GM12878 (cell line): ENCODE results near the gene ZNF333. TPM values are rescaled to one million over a fixed set of nuclear protein-coding genes. Genes with fewer than 3 reads are reported as not detected.

Experiments used
- ATAC-seq: fragments of 200-7000 bp; cut with Tn5 transposase; 3 replicates; pipeline ENCODE4 v1.9.1; 2020; ENCODE audit warnings: mild to moderate bottlenecking, moderate library complexity
- BruUV-seq: library from RNA; stranded (reverse); fragments of 400-500 nt; replicated peaks from 2 replicates; lab custom pipeline; 2021; lab: Mats Ljungman, UMichigan
- CTCF ChIA-PET: fragments of 300-600 bp; sonication (Branson Sonifier 250); formaldehyde crosslinking; extraction: SDS; loops from one replicate; lab custom pipeline; 2021; ENCODE audit warnings: inconsistent platforms; lab: Yijun Ruan, JAX
- POLR2A ChIA-PET: fragments of 350-600 bp; formaldehyde crosslinking; extraction: SDS; loops from one replicate; lab custom pipeline; 2021; ENCODE audit warnings: inconsistent platforms; lab: Charles Lee
- RAD21 ChIA-PET: fragments of 300-600 bp; sonication (Branson Sonifier 250); formaldehyde crosslinking; loops from one replicate; lab custom pipeline; 2023; ENCODE audit warnings: antibody characterized with exemption; ENCODE audit not compliant: unreplicated experiment; lab: Charles Lee
- SMC1A ChIA-PET: fragments of 300-600 bp; sonication (Branson Sonifier 250); formaldehyde crosslinking; loops from one replicate; lab custom pipeline; 2023; ENCODE audit not compliant: unreplicated experiment, uncharacterized antibody; lab: Charles Lee
- DNase-seq: peaks from one replicate; pipeline ENCODE4 v3.0.0-alpha.2; 2011; ENCODE audit warnings: low read depth, low spot score
- FAIRE-seq: peaks from 3 replicates; lab custom pipeline; 2011; peaks lifted over from hg19 to GRCh38; lab: Jason Lieb, UNC
- H2AFZ ChIP-seq: 2 replicates; pipeline ENCODE4 v1.6.0; 2011; ENCODE audit warnings: low read depth, low read length, control low read depth; ENCODE audit not compliant: control insufficient read depth
- H3K27ac ChIP-seq: 2 replicates; pipeline ENCODE4 v1.5.1; 2011; ENCODE audit warnings: control low read depth; ENCODE audit not compliant: control insufficient read depth, insufficient read depth
- H3K27me3 ChIP-seq, 2 experiments: replicated peaks in 1 of 2; 2 replicates each; pipeline versions ENCODE4 v1.6.0 to v1.6.1; 2011; ENCODE audit warnings: low read length in 1 of 2; ENCODE audit not compliant: control insufficient read depth in 2 of 2, insufficient read depth in 2 of 2
- H3K36me3 ChIP-seq, 2 experiments: 2 replicates each; pipeline ENCODE4 v1.5.1; 2011; ENCODE audit warnings: low read length in 1 of 2; ENCODE audit not compliant: control insufficient read depth in 2 of 2, insufficient read depth in 2 of 2
- H3K4me1 ChIP-seq: 2 replicates; pipeline ENCODE4 v1.6.1; 2011; ENCODE audit warnings: mild to moderate bottlenecking, low read length, moderate library complexity, mixed read lengths; ENCODE audit not compliant: control insufficient read depth, insufficient read depth
- H3K4me2 ChIP-seq: 2 replicates; pipeline ENCODE4 v1.6.0; 2011; ENCODE audit warnings: control low read depth; ENCODE audit not compliant: control insufficient read depth, insufficient read depth
- H3K4me3 ChIP-seq: fragments of 200-600 bp; sonication (generic); 2 replicates; pipeline ENCODE4 v1.5.1; 2016
- H3K79me2 ChIP-seq: 2 replicates; pipeline ENCODE4 v1.6.0; 2011; ENCODE audit warnings: low read length; ENCODE audit not compliant: control insufficient read depth, insufficient read depth
- H3K9ac ChIP-seq: 2 replicates; pipeline ENCODE4 v1.8.0; 2011; ENCODE audit warnings: low read length, control low read depth, mixed read lengths; ENCODE audit not compliant: control insufficient read depth, insufficient read depth
- H3K9me3 ChIP-seq: replicated peaks from 3 replicates; pipeline ENCODE4 v1.5.1; 2011; ENCODE audit warnings: mild to moderate bottlenecking, low read length; ENCODE audit not compliant: control insufficient read depth, insufficient read depth
- H4K20me1 ChIP-seq: 2 replicates; pipeline ENCODE4 v1.6.0; 2011; ENCODE audit not compliant: control insufficient read depth, insufficient read depth
- ASH2L ChIP-seq: fragments of 300-600, 200-600 bp; sonication (generic); IDR thresholded peaks from 2 replicates; pipeline ENCODE4 v1.6.1; 2017; ENCODE audit warnings: low read depth, mild to moderate bottlenecking, borderline replicate concordance
- CBX5 ChIP-seq: sonication (generic); IDR thresholded peaks from 2 replicates; pipeline ENCODE4 v1.6.1; 2016; ENCODE audit warnings: low read depth, moderate library complexity, mild to moderate bottlenecking, inconsistent platforms
- CREB1 ChIP-seq: IDR thresholded peaks from 2 replicates; pipeline ENCODE4 v1.6.1; 2012; ENCODE audit warnings: low read depth, mild to moderate bottlenecking, inconsistent platforms
- MYC ChIP-seq: IDR thresholded peaks from 2 replicates; pipeline ENCODE4 v1.6.1; 2011; ENCODE audit warnings: mild to moderate bottlenecking, low read length, moderate library complexity, inconsistent platforms; ENCODE audit not compliant: insufficient read depth, insufficient replicate concordance, insufficient read length, severe bottlenecking
- NFXL1 ChIP-seq: fragments of 450-650 bp; IDR thresholded peaks from 2 replicates; pipeline ENCODE4 v1.6.1; 2017; ENCODE audit warnings: antibody characterized with exemption, mild to moderate bottlenecking, borderline replicate concordance
- PML ChIP-seq: IDR thresholded peaks from 2 replicates; pipeline ENCODE4 v1.6.1; 2012; ENCODE audit warnings: low read length, inconsistent platforms
- RB1 ChIP-seq: fragments of 450-650 bp; formaldehyde crosslinking; IDR thresholded peaks from 2 replicates; pipeline ENCODE4 v1.6.1; 2017; ENCODE audit warnings: mild to moderate bottlenecking, borderline replicate concordance
- RCOR1 ChIP-seq: conservative IDR thresholded peaks from 2 replicates; pipeline ENCODE4 v1.6.1; 2012; ENCODE audit warnings: low read depth, low read length, improper control_type of control experiment
- RELA ChIP-seq: fragments of 450-650 bp; IDR thresholded peaks from 2 replicates; pipeline ENCODE4 v1.8.0; 2014; ENCODE audit warnings: borderline replicate concordance; ENCODE audit not compliant: partially characterized antibody
- SIN3A ChIP-seq: IDR thresholded peaks from 2 replicates; pipeline ENCODE4 v1.6.1; 2012; ENCODE audit warnings: low read depth, low read length, improper control_type of control experiment
- SMARCA5 ChIP-seq: fragments of 450-650 bp; IDR thresholded peaks from 2 replicates; pipeline ENCODE4 v1.6.1; 2017; ENCODE audit warnings: mild to moderate bottlenecking
- SREBF1 ChIP-seq: IDR thresholded peaks from 2 replicates; pipeline ENCODE4 v1.6.1; 2012; ENCODE audit warnings: mild to moderate bottlenecking, low read length
- SUPT20H ChIP-seq: IDR thresholded peaks from 2 replicates; pipeline ENCODE4 v1.6.1; 2011; ENCODE audit warnings: low read depth, mild to moderate bottlenecking, low read length, moderate library complexity, borderline replicate concordance; ENCODE audit not compliant: control insufficient read depth
- TARDBP ChIP-seq: IDR thresholded peaks from 2 replicates; pipeline ENCODE4 v1.6.1; 2016; ENCODE audit warnings: borderline replicate concordance
- ZNF207 ChIP-seq: fragments of 450-650 bp; IDR thresholded peaks from 2 replicates; pipeline ENCODE4 v1.6.1; 2014; ENCODE audit warnings: antibody characterized with exemption, mild to moderate bottlenecking, borderline replicate concordance
- WGBS: methylation state at CpG from one replicate; pipeline ENCODE4 v1.1.6; 2016; ENCODE audit warnings: low lambda C conversion rate; ENCODE audit not compliant: insufficient replicate concordance, insufficient coverage; ENCODE audit errors: missing lambda C conversion rate; 5-methylcytosine and 5-hydroxymethylcytosine counted together
- in situ Hi-C: fragments of 300-500 bp; cut with MboI; formaldehyde crosslinking; loops from 9 replicates; pipeline ENCODE4 v1.14.3; 2018; ENCODE audit warnings: mixed read lengths
- intact Hi-C: fragments of 100-400 bp; cut with micrococcal nuclease; formaldehyde crosslinking; loops from one replicate; pipeline ENCODE4 v1.14.2; 2022; ENCODE audit not compliant: unreplicated experiment
- polyA plus RNA-seq, 11 experiments: library from polyadenylated mRNA; depleted of rRNA in 4 of 11; unstranded in 6 of 11; stranded (reverse) in 5 of 11; fragments of >200 nt; fragmentation: Nextera tagmentation in 4 of 11; fragmentation: Illumina TruSeq in 1 of 11; extraction: Ambion mirVana in 4 of 11; extraction: Trizol in 1 of 11; gene quantifications; 1 replicate in 1 of 11; 2 replicates in 10 of 11; pipeline versions ENCODE4 v1.2.1 to v1.2.3, GENCODE V29; 2011 to 2016; ENCODE audit warnings: inconsistent platforms in 2 of 11, missing spikeins in 2 of 11, low read depth in 1 of 11
- total RNA-seq, 4 experiments: library from RNA; depleted of rRNA in 3 of 4; stranded (reverse); fragments of >200 nt in 3 of 4; fragmentation: Illumina TruSeq in 1 of 4; extraction: Trizol in 1 of 4; gene quantifications; 2 replicates each; pipeline versions ENCODE4 v1.2.1 to v1.2.3, GENCODE V29; 2013 to 2021
- TF ChIP-seq, protein P1 (sequence below): fragments of 450-650 bp; IDR thresholded peaks from 2 replicates; pipeline ENCODE4 v1.6.1; 2017; ENCODE audit warnings: antibody characterized with exemption, mild to moderate bottlenecking, moderate library complexity
- TF ChIP-seq, protein P2 (sequence below): IDR thresholded peaks from 2 replicates; pipeline ENCODE4 v1.6.1; 2012; ENCODE audit warnings: improper control_type of control experiment, low read depth, low read length; ENCODE audit not compliant: insufficient replicate concordance

Gene ZNF333
- total and polyA plus RNA-seq, 10 of the 15 experiments (the other 5 are each of a cell fraction or from before 2014, with no cell fraction given): 2.3 to 14.1 (median 5.7) TPM

GRCh38 chr19:14670408-14670807 lies 19.4 kb upstream of the ZNF333 start:
- Histone ChIP-seq H3K27ac (no peak overlapping the region), H3K4me2 (no peak overlapping the region), H2AFZ (no peak overlapping the region), H3K79me2 (no peaks in the 10 kb centered on the region), H4K20me1 (no peaks in the 10 kb centered on the region), H3K36me3 (no peaks in the 10 kb centered on the region), H3K9me3 (peaks cover 14% of the 10 kb centered on the region), H3K27me3 (no peaks in the 10 kb centered on the region), H3K4me1 (peaks cover 10% of the 10 kb centered on the region), H3K4me3 (no peak overlapping the region), H3K9ac (no peak overlapping the region)
- SMC1A ChIA-PET: interaction anchor here (0.8 to 10.3 kb wide), 4 partner anchors 16 to 94 kb away, joined by 3 to 144 read pairs (median 4); partner anchors contain the start of gene ZNF333
- no peak for FAIRE-seq
- CTCF ChIA-PET: interaction anchor here (1.0 to 9.8 kb wide), 4 partner anchors 15 to 113 kb away, joined by 5 to 104 read pairs (median 5); no protein-coding TSS in a partner anchor
- BruUV-seq: no TSS peak
- RAD21 ChIA-PET: interaction anchor here (9.3 kb wide), 1 partner anchor 15 kb away, joined by 70 read pairs; no protein-coding TSS in a partner anchor
- in situ Hi-C loops (no loop called here), intact Hi-C loops (no loop called here)
- 70% methylated on average over 2 of the region's 2 CpGs for WGBS
- TF ChIP-seq RCOR1: no peak
- TF ChIP-seq TARDBP: no peak
- no peak for TF ChIP-seq PML
- TF ChIP-seq MYC: no peak
- no peak for TF ChIP-seq ZNF207
- no peak for TF ChIP-seq ASH2L
- TF ChIP-seq RELA: no peak
- TF ChIP-seq SREBF1: no peak
- no peak for TF ChIP-seq CREB1
- no peak for TF ChIP-seq SIN3A
- TF ChIP-seq, protein P1, sequence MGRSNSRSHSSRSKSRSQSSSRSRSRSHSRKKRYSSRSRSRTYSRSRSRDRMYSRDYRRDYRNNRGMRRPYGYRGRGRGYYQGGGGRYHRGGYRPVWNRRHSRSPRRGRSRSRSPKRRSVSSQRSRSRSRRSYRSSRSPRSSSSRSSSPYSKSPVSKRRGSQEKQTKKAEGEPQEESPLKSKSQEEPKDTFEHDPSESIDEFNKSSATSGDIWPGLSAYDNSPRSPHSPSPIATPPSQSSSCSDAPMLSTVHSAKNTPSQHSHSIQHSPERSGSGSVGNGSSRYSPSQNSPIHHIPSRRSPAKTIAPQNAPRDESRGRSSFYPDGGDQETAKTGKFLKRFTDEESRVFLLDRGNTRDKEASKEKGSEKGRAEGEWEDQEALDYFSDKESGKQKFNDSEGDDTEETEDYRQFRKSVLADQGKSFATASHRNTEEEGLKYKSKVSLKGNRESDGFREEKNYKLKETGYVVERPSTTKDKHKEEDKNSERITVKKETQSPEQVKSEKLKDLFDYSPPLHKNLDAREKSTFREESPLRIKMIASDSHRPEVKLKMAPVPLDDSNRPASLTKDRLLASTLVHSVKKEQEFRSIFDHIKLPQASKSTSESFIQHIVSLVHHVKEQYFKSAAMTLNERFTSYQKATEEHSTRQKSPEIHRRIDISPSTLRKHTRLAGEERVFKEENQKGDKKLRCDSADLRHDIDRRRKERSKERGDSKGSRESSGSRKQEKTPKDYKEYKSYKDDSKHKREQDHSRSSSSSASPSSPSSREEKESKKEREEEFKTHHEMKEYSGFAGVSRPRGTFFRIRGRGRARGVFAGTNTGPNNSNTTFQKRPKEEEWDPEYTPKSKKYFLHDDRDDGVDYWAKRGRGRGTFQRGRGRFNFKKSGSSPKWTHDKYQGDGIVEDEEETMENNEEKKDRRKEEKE: no peak
- TF ChIP-seq SMARCA5: no peak
- no peak for TF ChIP-seq SUPT20H
- TF ChIP-seq, protein P2, sequence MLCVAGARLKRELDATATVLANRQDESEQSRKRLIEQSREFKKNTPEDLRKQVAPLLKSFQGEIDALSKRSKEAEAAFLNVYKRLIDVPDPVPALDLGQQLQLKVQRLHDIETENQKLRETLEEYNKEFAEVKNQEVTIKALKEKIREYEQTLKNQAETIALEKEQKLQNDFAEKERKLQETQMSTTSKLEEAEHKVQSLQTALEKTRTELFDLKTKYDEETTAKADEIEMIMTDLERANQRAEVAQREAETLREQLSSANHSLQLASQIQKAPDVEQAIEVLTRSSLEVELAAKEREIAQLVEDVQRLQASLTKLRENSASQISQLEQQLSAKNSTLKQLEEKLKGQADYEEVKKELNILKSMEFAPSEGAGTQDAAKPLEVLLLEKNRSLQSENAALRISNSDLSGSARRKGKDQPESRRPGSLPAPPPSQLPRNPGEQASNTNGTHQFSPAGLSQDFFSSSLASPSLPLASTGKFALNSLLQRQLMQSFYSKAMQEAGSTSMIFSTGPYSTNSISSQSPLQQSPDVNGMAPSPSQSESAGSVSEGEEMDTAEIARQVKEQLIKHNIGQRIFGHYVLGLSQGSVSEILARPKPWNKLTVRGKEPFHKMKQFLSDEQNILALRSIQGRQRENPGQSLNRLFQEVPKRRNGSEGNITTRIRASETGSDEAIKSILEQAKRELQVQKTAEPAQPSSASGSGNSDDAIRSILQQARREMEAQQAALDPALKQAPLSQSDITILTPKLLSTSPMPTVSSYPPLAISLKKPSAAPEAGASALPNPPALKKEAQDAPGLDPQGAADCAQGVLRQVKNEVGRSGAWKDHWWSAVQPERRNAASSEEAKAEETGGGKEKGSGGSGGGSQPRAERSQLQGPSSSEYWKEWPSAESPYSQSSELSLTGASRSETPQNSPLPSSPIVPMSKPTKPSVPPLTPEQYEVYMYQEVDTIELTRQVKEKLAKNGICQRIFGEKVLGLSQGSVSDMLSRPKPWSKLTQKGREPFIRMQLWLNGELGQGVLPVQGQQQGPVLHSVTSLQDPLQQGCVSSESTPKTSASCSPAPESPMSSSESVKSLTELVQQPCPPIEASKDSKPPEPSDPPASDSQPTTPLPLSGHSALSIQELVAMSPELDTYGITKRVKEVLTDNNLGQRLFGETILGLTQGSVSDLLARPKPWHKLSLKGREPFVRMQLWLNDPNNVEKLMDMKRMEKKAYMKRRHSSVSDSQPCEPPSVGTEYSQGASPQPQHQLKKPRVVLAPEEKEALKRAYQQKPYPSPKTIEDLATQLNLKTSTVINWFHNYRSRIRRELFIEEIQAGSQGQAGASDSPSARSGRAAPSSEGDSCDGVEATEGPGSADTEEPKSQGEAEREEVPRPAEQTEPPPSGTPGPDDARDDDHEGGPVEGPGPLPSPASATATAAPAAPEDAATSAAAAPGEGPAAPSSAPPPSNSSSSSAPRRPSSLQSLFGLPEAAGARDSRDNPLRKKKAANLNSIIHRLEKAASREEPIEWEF: no peak
- TF ChIP-seq CBX5: no peak
- TF ChIP-seq RB1: no peak
- TF ChIP-seq NFXL1: no peak
- no peak for ATAC-seq
- no peak for DNase-seq
- POLR2A ChIA-PET: interaction anchor here (0.6 to 1.2 kb wide), 2 partner anchors 16 to 54 kb away, joined by 3 read pairs; no protein-coding TSS in a partner anchor
